ENCODE data around the gene ATP8B3.

ATP8B3 gene

DNA sequence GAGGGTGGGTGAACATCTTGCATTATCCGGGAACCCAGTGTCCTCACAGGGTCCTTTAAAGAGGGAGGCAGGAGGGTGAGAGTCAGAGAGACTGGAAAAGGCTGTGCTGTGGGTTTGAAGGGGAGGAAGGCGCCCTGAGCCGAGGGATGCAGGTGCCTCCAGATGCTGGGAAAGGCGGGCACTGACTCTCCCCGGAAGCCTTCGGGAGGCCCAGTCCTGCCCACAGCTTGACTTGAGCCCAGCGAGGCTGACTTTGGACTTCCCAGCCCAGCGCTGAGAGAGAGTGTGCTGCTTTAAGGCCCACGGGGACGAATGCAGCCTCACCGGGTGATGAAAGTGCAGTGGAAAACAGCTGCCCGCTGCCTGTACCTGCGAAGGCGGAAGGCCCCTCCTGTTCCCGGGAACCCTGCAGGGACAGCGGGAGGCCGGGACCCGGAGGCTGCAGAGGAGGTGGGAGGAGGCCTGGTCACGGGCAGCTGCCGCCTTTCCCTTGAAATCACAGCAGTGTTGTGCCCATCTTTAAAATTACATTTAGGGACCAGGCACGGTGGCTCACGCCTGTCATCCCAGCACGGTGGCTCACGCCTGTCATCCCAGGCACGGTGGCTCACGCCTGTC lies 20.1 kb upstream of the ATP8B3 start:
- DNase-seq (ENCODE audit: low read depth), result no peak
- no peak for TF ChIP-seq CTCF (IDR thresholded peaks at IDR 0.05; ENCODE audit: low read depth, low read length, missing control alignments)
- in situ Hi-C loops (cut with HindIII; ENCODE audit: low sequenced_read_pairs), result no loop called here
- H3K4me3 ChIP-seq (ENCODE audit: low read depth, low read length), result no peak overlapping the region

DNA sequence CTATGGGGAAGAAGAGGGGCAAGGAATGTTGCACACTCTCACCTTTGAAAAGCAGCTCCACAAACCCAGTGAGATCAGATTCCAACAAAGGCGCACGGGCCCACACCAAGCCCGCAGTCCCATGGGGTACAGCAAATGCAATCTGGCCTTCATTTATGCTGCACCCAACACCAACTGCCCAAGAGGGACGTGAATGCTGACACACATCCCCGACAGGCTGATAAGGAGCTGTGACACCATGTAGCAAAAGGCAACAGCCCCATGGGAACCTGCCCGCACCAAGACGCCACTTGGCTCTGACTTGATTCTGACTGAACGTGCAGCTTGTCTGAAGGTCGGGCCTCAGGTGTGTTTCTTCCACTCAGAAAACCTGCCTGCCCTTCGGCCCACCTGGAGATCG lies 18.9 kb upstream of the ATP8B3 start:
- DNase-seq (ENCODE audit: low read depth), result no peak
- no peak for TF ChIP-seq CTCF (IDR thresholded peaks at IDR 0.05; ENCODE audit: low read depth, low read length, missing control alignments)
- in situ Hi-C loops (cut with HindIII; ENCODE audit: low sequenced_read_pairs), result no loop called here
- no peak overlapping the region for H3K4me3 ChIP-seq (ENCODE audit: low read depth, low read length)

- in situ Hi-C loops (cut with HindIII; ENCODE audit: low sequenced_read_pairs), result no loop called here
- TF ChIP-seq CTCF (IDR thresholded peaks at IDR 0.05; ENCODE audit: low read depth, low read length, missing control alignments), result no peak
- DNase-seq (ENCODE audit: low read depth), result no peak
- H3K4me3 ChIP-seq (ENCODE audit: low read depth, low read length), result no peak overlapping the region
Measured at GRCh38 chr19:1830568-1830967, 18.5 kb upstream of the ATP8B3 start.

DNA sequence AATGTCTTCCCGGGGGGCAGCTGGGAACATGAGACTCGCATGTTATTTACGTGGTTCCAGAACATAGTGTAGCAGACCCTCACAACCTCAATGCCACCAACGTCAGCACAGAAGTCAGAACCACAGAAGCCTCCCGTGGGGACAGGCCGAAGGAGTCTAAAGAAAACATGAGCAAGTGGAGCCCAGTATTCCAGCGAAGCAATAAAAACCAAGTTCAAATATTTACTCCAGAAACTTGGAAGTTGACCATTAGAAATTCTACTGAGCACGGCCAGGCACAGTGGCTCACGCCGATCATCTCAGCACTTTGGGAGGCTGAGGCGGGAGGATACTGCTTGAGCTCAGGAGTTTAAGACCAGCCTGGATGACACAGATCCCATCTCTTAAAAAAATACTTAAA lies 17.9 kb upstream of the ATP8B3 start:
- no peak overlapping the region for H3K4me3 ChIP-seq (ENCODE audit: low read depth, low read length)
- in situ Hi-C loops (cut with HindIII; ENCODE audit: low sequenced_read_pairs), result no loop called here
- DNase-seq (ENCODE audit: low read depth), result no peak

DNA sequence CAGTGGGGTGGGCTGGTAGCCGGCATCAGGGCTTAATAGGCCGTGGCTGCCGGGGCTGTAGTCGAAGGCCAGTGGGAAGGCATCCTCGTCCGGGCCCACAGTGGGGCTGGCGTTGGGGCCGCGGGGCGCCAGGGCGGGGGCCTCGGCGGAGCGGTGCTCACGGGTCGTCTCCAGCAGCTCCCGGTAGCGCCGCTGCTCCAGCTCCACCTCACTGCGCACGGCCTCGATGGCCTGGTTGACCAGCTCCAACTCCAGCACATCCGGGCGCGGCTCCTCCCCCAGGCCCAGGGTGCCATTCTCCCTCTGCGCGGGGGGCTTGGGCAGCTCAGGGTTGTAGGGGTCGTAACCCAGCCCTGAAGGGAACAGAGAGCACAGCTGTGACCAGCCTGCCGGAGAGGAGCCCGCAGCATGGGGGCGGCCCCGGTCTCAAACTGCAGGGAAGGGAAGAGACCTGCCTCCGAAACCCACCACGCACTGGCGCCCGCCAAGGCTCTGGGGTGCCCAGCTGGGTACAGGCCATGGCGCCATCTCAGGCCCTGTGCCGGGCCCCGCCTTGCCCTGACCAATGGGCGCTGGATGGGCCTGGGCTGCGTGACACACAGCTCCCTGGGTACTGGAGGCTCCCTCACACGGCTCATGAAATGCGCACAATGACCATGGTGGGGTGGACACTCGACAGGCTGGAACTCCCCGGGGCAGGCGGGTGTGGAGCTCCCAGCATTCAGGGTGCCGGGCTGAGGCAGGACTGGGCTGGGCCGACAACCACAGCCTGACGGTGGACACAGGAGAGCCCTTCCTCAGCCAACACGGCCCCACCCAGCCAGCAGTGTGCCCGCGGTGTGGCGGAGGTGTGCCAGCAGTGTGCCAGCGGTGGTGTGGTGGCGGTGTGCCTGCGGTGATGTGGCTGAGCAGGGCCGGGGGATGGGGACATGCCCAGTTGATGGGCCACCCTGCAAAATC lies 16.5 kb upstream of the ATP8B3 start:
- DNase-seq (ENCODE audit: low read depth), result no peak
- no peak for TF ChIP-seq CTCF (IDR thresholded peaks at IDR 0.05; ENCODE audit: low read depth, low read length, missing control alignments)
- no peak overlapping the region for H3K4me3 ChIP-seq (ENCODE audit: low read depth, low read length)
- in situ Hi-C loops (cut with HindIII; ENCODE audit: low sequenced_read_pairs), result no loop called here

More for the DNA sequence above, 17.9 kb upstream of the ATP8B3 start:
- TF ChIP-seq CTCF (IDR thresholded peaks at IDR 0.05; ENCODE audit: low read depth, low read length, missing control alignments), result no peak

DNA sequence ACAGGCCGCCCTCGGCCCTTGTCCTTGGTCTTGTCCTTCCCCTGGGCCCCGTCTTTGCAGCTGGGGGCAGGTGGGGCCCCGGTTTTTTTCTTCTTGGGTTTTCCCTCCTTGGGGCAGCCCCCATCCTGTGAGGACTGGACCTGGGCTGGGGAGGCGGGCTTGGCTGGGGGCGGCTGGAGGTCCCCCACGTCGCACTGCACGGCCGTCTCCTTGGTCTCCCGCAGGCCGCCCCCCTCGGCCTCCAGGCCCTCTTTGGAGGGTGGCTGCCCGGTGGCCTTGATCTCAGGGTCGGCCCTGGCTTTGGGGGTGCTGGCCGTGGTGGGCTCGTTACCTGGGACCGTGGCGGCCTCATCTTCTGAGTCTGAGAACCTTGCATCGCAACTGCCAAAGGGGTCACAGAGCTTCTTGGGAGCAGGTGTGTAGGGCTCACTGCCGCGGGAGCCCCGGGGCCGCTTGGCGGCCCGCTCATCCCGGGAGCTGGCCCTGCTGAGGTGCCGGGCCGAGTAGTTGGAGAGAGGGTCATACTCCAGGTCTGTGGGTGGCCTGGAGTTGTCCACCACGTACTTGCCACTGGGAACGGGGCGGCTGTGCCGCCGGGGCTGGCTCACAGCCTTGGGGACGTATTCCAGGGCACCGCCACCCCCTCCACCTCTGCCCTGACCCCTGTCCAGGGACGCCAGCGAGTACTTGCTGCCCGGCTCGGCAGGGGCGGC lies 15.6 kb upstream of the ATP8B3 start:
- TF ChIP-seq CTCF (IDR thresholded peaks at IDR 0.05; ENCODE audit: low read depth, low read length, missing control alignments), result no peak
- in situ Hi-C loops (cut with HindIII; ENCODE audit: low sequenced_read_pairs), result no loop called here
- no peak for DNase-seq (ENCODE audit: low read depth)
- H3K4me3 ChIP-seq (ENCODE audit: low read depth, low read length), result no peak overlapping the region
